ENCODE data around the gene KCNJ11.

The KCNJ11 gene

GRCh38 chr11:17394743-17395390 lies 6.4 kb upstream of the KCNJ11 start:
- Histone ChIP-seq H3K4me3 (ENCODE audit: low read depth, low read length) (no peak overlapping the region), H3K27me3 (ENCODE audit: control insufficient read depth, insufficient read depth, low read length) (no peaks in the 10 kb centered on the region), H3K27ac (no peak overlapping the region), H3K4me2 (ENCODE audit: low read length) (no peak overlapping the region), H2AFZ (no peak overlapping the region), H3K9ac (no peak overlapping the region), H3K79me2 (no peaks in the 10 kb centered on the region), H3K36me3 (ENCODE audit: control insufficient read depth, insufficient read depth, low read length) (no peaks in the 10 kb centered on the region), H3K9me3 (ENCODE audit: control insufficient read depth, low read length) (no peaks in the 10 kb centered on the region), H3K4me1 (no peaks in the 10 kb centered on the region)
- TF ChIP-seq CTCF (IDR thresholded peaks at IDR 0.05), result no peak

GRCh38 chr11:17393472-17393871 lies 5.0 kb upstream of the KCNJ11 start:
- Histone ChIP-seq H3K4me1 (no peaks in the 10 kb centered on the region), H3K27ac (no peak overlapping the region), H2AFZ (no peak overlapping the region), H3K79me2 (no peaks in the 10 kb centered on the region), H3K4me2 (ENCODE audit: low read length) (no peak overlapping the region), H3K9me3 (ENCODE audit: control insufficient read depth, low read length) (no peaks in the 10 kb centered on the region), H3K27me3 (ENCODE audit: control insufficient read depth, insufficient read depth, low read length) (no peaks in the 10 kb centered on the region), H3K4me3 (ENCODE audit: low read depth, low read length) (no peak overlapping the region), H3K36me3 (ENCODE audit: control insufficient read depth, insufficient read depth, low read length) (no peaks in the 10 kb centered on the region), H3K9ac (no peak overlapping the region)
- no peak for TF ChIP-seq CTCF (IDR thresholded peaks at IDR 0.05)

DNA sequence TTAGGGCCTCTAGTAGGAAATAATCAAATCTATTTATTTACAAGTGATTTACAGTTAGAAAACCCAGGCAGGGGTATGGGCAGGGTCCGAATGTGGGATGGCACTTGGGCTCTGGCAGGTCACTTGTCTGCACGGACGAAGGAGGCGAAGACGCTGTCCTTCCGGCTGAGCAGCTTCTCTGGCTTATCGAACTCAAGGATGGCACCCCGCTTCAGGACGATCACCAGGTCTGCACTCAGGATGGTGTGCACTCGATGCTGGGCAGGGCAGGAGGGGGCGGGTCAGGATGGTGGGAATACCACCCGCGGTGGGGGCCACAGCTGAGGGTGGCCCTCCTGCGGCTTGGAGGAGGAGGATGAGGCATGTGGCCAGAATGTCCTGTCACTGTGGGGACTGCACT lies 4.4 kb upstream of the KCNJ11 start:
- H3K4me3 ChIP-seq (ENCODE audit: low read depth, low read length), result no peak overlapping the region
- H3K4me1 ChIP-seq, result no peaks in the 10 kb centered on the region
- no peak overlapping the region for H3K4me2 ChIP-seq (ENCODE audit: low read length)
- no peak overlapping the region for H3K27ac ChIP-seq
- no peak overlapping the region for H2AFZ ChIP-seq
- H3K36me3 ChIP-seq (ENCODE audit: control insufficient read depth, insufficient read depth, low read length), result no peaks in the 10 kb centered on the region
- TF ChIP-seq CTCF (IDR thresholded peaks at IDR 0.05), result no peak
- no peaks in the 10 kb centered on the region for H3K27me3 ChIP-seq (ENCODE audit: control insufficient read depth, insufficient read depth, low read length)
- H3K9me3 ChIP-seq (ENCODE audit: control insufficient read depth, low read length), result no peaks in the 10 kb centered on the region
- H3K79me2 ChIP-seq, result no peaks in the 10 kb centered on the region
- H3K9ac ChIP-seq, result no peak overlapping the region

DNA sequence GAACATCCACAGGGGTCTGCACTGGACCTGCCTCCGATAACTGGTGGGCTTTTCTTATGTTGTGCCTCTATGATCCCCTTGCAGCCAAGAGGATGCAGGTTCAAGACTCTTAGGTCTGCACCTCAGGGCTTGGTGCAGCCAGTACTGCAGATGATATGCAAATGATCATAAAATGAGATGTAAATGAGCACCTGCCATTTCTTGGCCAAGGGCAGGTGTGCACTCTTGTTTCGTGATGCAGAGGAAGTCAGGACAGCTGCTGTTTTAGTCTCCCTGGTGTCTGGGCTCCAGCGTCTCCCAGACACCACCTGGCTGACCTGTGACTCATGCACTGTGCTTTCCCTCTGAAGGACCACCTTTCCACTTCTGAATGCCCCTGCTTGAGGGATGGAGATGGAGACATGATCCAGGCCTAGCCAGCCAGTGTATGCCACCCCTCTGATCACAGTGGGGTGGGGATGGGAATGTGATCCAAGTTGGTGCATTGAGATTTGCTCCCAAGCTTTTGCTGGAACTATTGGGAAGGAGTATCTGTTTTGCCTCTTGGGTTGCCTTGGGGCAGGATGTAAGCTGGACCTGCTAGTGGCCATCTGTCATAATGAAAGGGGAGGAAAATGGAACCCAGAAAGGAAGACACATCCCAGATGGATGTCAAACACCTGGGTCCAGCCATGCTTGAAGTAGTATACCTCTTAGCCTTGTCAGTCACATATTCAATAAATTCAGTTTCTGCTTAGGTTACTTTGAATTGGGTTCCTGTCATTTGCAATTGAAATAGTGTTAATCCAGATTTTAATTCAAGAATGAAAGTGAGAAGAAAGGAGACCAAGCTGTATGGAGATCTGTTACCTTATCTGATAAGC lies 3.3 kb upstream of the KCNJ11 start:
- Histone ChIP-seq H3K4me3 (ENCODE audit: low read depth, low read length) (no peak overlapping the region), H3K36me3 (ENCODE audit: control insufficient read depth, insufficient read depth, low read length) (no peaks in the 10 kb centered on the region), H3K9ac (no peak overlapping the region), H3K27ac (no peak overlapping the region), H3K9me3 (ENCODE audit: control insufficient read depth, low read length) (no peaks in the 10 kb centered on the region), H2AFZ (no peak overlapping the region), H3K79me2 (no peaks in the 10 kb centered on the region), H3K27me3 (ENCODE audit: control insufficient read depth, insufficient read depth, low read length) (no peaks in the 10 kb centered on the region), H3K4me1 (no peaks in the 10 kb centered on the region), H3K4me2 (ENCODE audit: low read length) (no peak overlapping the region)
- TF ChIP-seq CTCF (IDR thresholded peaks at IDR 0.05), result no peak
